H1 (cell line): Measurements from ENCODE around the gene NFIA. TPM values are rescaled to one million over a fixed set of nuclear protein-coding genes. Genes with fewer than 3 reads are reported as not detected.

ENCODE experiments used
- CTCF ChIA-PET: fragments of 300-600 bp; sonication (Branson Sonifier 250); formaldehyde crosslinking; loops from one replicate; lab custom pipeline; 2021; ENCODE audit not compliant: partially characterized antibody; lab: Charles Lee
- POLR2A ChIA-PET: fragments of 300-600 bp; sonication (Branson Sonifier 250); formaldehyde crosslinking; loops from one replicate; lab custom pipeline; 2021; ENCODE audit warnings: inconsistent platforms; ENCODE audit not compliant: partially characterized antibody; lab: Charles Lee
- DNase-seq, 2 experiments: peaks; one replicate each; pipeline versions ENCODE4 v3.0.0 to v3.0.0-alpha.2; 2010 to 2022; ENCODE audit warnings: low spot score in 2 of 2, low read depth in 1 of 2, mixed read lengths in 1 of 2
- FAIRE-seq: peaks from 2 replicates; lab custom pipeline; 2011; peaks lifted over from hg19 to GRCh38; lab: Jason Lieb, UNC
- H2AFZ ChIP-seq: 2 replicates; pipeline ENCODE4 v1.8.1; 2012; ENCODE audit warnings: low read length, inconsistent platforms
- H2AK5ac ChIP-seq: 2 replicates; pipeline ENCODE4 v1.6.1; 2013; ENCODE audit warnings: low read depth, low read length
- H2BK120ac ChIP-seq: replicated peaks from 2 replicates; pipeline ENCODE3; 2013; ENCODE audit warnings: low read depth, low read length, inconsistent platforms
- H2BK12ac ChIP-seq: 2 replicates; pipeline ENCODE4 v1.6.1; 2013; ENCODE audit warnings: low read depth, low read length
- H2BK15ac ChIP-seq: 2 replicates; pipeline ENCODE4 v1.6.1; 2013; ENCODE audit warnings: low read length
- H2BK20ac ChIP-seq: 2 replicates; pipeline ENCODE4 v1.6.1; 2013; ENCODE audit warnings: low read length
- H2BK5ac ChIP-seq: 2 replicates; pipeline ENCODE4 v1.6.1; 2013; ENCODE audit warnings: low read depth, low read length
- H3K14ac ChIP-seq: 2 replicates; pipeline ENCODE4 v1.6.1; 2013; ENCODE audit warnings: inconsistent platforms; ENCODE audit not compliant: insufficient read length
- H3K18ac ChIP-seq: 2 replicates; pipeline ENCODE4 v1.6.1; 2013; ENCODE audit warnings: low read length; ENCODE audit errors: extremely low read depth
- H3K23ac ChIP-seq: 2 replicates; pipeline ENCODE4 v1.6.1; 2013; ENCODE audit warnings: inconsistent platforms; ENCODE audit not compliant: insufficient read length
- H3K23me2 ChIP-seq: 2 replicates; pipeline ENCODE4 v1.6.1; 2013; ENCODE audit warnings: low read depth, low read length
- H3K27ac ChIP-seq: 2 replicates; pipeline ENCODE4 v1.6.1; 2011; ENCODE audit warnings: low read depth, low read length, inconsistent platforms
- H3K27me3 ChIP-seq, 4 experiments: replicated peaks in 1 of 4; 1 replicate in 1 of 4; 2 replicates in 3 of 4; pipeline versions ENCODE4 v1.6.1 to v1.8.1; 2011 to 2013; ENCODE audit warnings: low read length in 3 of 4, mild to moderate bottlenecking in 3 of 4, inconsistent platforms in 2 of 4, mixed read lengths in 2 of 4, moderate library complexity in 1 of 4; ENCODE audit not compliant: control insufficient read depth in 3 of 4, insufficient read depth in 3 of 4; ENCODE audit errors: extremely low read depth in 1 of 4
- H3K36me3 ChIP-seq, 4 experiments: 2 replicates each; pipeline versions ENCODE4 v1.6.1 to v1.8.1; 2011 to 2013; ENCODE audit warnings: mild to moderate bottlenecking in 4 of 4, low read length in 3 of 4, moderate library complexity in 2 of 4, control low read depth in 1 of 4, inconsistent platforms in 1 of 4; ENCODE audit not compliant: insufficient read depth in 4 of 4, control insufficient read depth in 2 of 4
- H3K4ac ChIP-seq: replicated peaks from 2 replicates; pipeline ENCODE3; 2013; ENCODE audit warnings: low read length, low read depth, mixed read lengths, inconsistent platforms; ENCODE audit not compliant: insufficient read length
- H3K4me1 ChIP-seq, 4 experiments: replicated peaks in 1 of 4; 1 replicate in 1 of 4; 2 replicates in 3 of 4; pipeline versions ENCODE4 v1.6.1 to v1.8.1; 2011 to 2013; ENCODE audit warnings: low read length in 3 of 4, inconsistent platforms in 2 of 4, mixed read lengths in 1 of 4; ENCODE audit not compliant: insufficient read depth in 4 of 4, control insufficient read depth in 3 of 4
- H3K4me2 ChIP-seq, 2 experiments: 2 replicates each; pipeline versions ENCODE4 v1.6.1 to v1.8.1; 2011 to 2013; ENCODE audit warnings: low read depth in 2 of 2, low read length in 2 of 2, control low read depth in 1 of 2, inconsistent platforms in 1 of 2, mild to moderate bottlenecking in 1 of 2; ENCODE audit not compliant: insufficient read depth in 1 of 2
- H3K4me3 ChIP-seq, 4 experiments: fragments of 200-600, 300-600 bp in 1 of 4; sonication (generic), shearing (Covaris generic), sonication (Bioruptor Twin) in 1 of 4; 2 replicates each; pipeline versions ENCODE4 v1.5.1 to v1.8.1; 2011 to 2016; ENCODE audit warnings: low read length in 4 of 4, low read depth in 3 of 4, control low read depth in 2 of 4, inconsistent platforms in 2 of 4, mild to moderate bottlenecking in 2 of 4, mixed read lengths in 1 of 4, moderate library complexity in 1 of 4; ENCODE audit not compliant: insufficient read depth in 2 of 4; ENCODE audit errors: extremely low read depth in 1 of 4
- H3K56ac ChIP-seq: replicated peaks from 2 replicates; pipeline ENCODE3; 2013; ENCODE audit warnings: low read depth, mild to moderate bottlenecking, mixed read lengths, low read length, inconsistent platforms; ENCODE audit not compliant: insufficient read length
- H3K79me1 ChIP-seq: 2 replicates; pipeline ENCODE4 v1.6.1; 2013; ENCODE audit warnings: low read depth, low read length, control low read depth
- H3K79me2 ChIP-seq, 2 experiments: 2 replicates each; pipeline versions ENCODE4 v1.6.1 to v1.8.1; 2012 to 2013; ENCODE audit warnings: low read length in 2 of 2, mild to moderate bottlenecking in 2 of 2, inconsistent platforms in 1 of 2; ENCODE audit not compliant: insufficient read depth in 2 of 2, control insufficient read depth in 1 of 2
- H3K9ac ChIP-seq, 4 experiments: replicated peaks in 1 of 4; 1 replicate in 1 of 4; 2 replicates in 3 of 4; pipeline versions ENCODE4 v1.6.1 to v1.8.1; 2011 to 2013; ENCODE audit warnings: low read depth in 3 of 4, low read length in 3 of 4, control low read depth in 2 of 4, mild to moderate bottlenecking in 2 of 4, moderate library complexity in 2 of 4, inconsistent platforms in 1 of 4; ENCODE audit errors: extremely low read depth in 1 of 4
- H3K9me3 ChIP-seq, 2 experiments: 2 replicates each; pipeline versions ENCODE4 v1.6.1 to v1.8.1; 2012 to 2013; ENCODE audit warnings: mild to moderate bottlenecking in 2 of 2, moderate library complexity in 2 of 2, control low read depth in 1 of 2, inconsistent platforms in 1 of 2, low read depth in 1 of 2, low read length in 1 of 2, mixed read lengths in 1 of 2; ENCODE audit not compliant: insufficient read depth in 2 of 2
- H4K20me1 ChIP-seq, 2 experiments: replicated peaks in 1 of 2; 2 replicates each; pipeline versions ENCODE3 to v1.8.1; 2011 to 2013; ENCODE audit warnings: inconsistent platforms in 2 of 2, low read length in 2 of 2, mild to moderate bottlenecking in 1 of 2; ENCODE audit not compliant: insufficient read depth in 2 of 2, control insufficient read depth in 1 of 2
- H4K5ac ChIP-seq: 2 replicates; pipeline ENCODE4 v1.6.1; 2013; ENCODE audit warnings: low read length, low read depth, mixed read lengths, inconsistent platforms; ENCODE audit not compliant: insufficient read length
- H4K8ac ChIP-seq: 2 replicates; pipeline ENCODE4 v1.8.0; 2013; ENCODE audit warnings: mild to moderate bottlenecking, moderate library complexity, low read length, inconsistent platforms; ENCODE audit not compliant: insufficient read depth; ENCODE audit errors: extremely low read depth
- H4K91ac ChIP-seq: replicated peaks from 2 replicates; pipeline ENCODE3; 2013; ENCODE audit warnings: low read length, mixed read lengths, inconsistent platforms; ENCODE audit not compliant: insufficient read length
- ATF3 ChIP-seq: IDR thresholded peaks from 2 replicates; pipeline ENCODE4 v1.6.1; 2011; ENCODE audit warnings: low read depth, mild to moderate bottlenecking, low read length; ENCODE audit not compliant: insufficient read depth
- CEBPB ChIP-seq: IDR thresholded peaks from 2 replicates; pipeline ENCODE4 v1.6.1; 2012; ENCODE audit warnings: low read depth, low read length
- EGR1 ChIP-seq: IDR thresholded peaks from 2 replicates; pipeline ENCODE4 v1.6.1; 2011; ENCODE audit warnings: low read depth, low read length, borderline replicate concordance
- JUND ChIP-seq: IDR thresholded peaks from 2 replicates; pipeline ENCODE4 v1.6.1; 2011; ENCODE audit warnings: mild to moderate bottlenecking, improper control_type of control experiment, low read length
- KDM5A ChIP-seq: fragments of 200-600 bp; IDR thresholded peaks from 2 replicates; pipeline ENCODE4 v1.7.1; 2012; ENCODE audit warnings: mild to moderate bottlenecking, low read length, inconsistent platforms, mixed read lengths
- TEAD4 ChIP-seq: IDR thresholded peaks from 2 replicates; pipeline ENCODE4 v1.6.1; 2012; ENCODE audit warnings: low read depth, low read length, inconsistent platforms, mixed read lengths
- YY1 ChIP-seq: IDR thresholded peaks from 2 replicates; pipeline ENCODE4 v1.6.1; 2011; ENCODE audit warnings: low read depth, mild to moderate bottlenecking, low read length
- WGBS, 2 experiments: shearing (Covaris generic) in 1 of 2; methylation state at CpG; one replicate each; pipeline versions ENCODE4 v1.1.6 to v1.1.7; 2013 to 2015; ENCODE audit warnings: low lambda C conversion rate in 2 of 2, mixed read lengths in 2 of 2, inconsistent platforms in 1 of 2, low coverage in 1 of 2, missing lambda C conversion rate in 1 of 2; ENCODE audit not compliant: insufficient replicate concordance in 2 of 2, insufficient coverage in 1 of 2, insufficient read length in 1 of 2; ENCODE audit errors: extremely low coverage in 1 of 2, missing lambda C conversion rate in 1 of 2; 5-methylcytosine and 5-hydroxymethylcytosine counted together
- polyA plus RNA-seq, 7 experiments: library from polyadenylated mRNA; depleted of rRNA in 3 of 7; stranded (reverse) in 5 of 7; unstranded in 2 of 7; fragments of >200 nt in 5 of 7; fragments of 200-250 nt in 2 of 7; gene quantifications; 1 replicate in 5 of 7; 2 replicates in 1 of 7; 4 replicates in 1 of 7; pipeline versions ENCODE4 v1.2.1 to v1.2.3, GENCODE V29; 2011 to 2013; ENCODE audit warnings: missing spikeins in 2 of 7, mixed read lengths in 2 of 7
- total RNA-seq: library from RNA; stranded (reverse); fragmentation: NEBNext Ultra II Directional; extraction: Animal tissue kit (Norgen Biotek cat#: 25700); gene quantifications from 2 replicates; pipeline ENCODE4 v1.2.1, GENCODE V29; 2021

NFIA gene
- total and polyA plus RNA-seq, 2 of the 8 experiments (the other 6 are each of a cell fraction or from before 2014, with no cell fraction given), result 1.8 to 2.3 TPM

DNA sequence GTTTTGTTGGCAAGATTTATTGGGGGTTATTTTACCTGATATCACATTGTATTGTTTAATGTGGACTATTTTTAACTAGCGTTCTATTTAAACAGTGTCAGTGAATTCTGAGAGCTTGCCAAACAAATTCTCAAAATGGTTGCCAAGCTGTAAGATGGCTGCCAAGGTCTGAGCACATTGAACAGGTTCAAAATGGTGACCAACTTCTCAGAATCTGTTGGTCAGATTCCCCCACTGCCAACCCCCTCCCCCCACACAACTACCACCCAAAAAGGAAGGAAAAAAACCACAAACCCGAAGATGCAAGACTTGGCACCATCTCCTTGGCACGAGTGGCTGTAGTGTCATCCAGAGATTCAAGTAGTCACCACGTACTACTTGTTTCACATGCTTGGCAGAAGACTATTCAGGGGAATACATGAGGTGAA, 159.1 kb downstream of the NFIA start:
- Histone ChIP-seq H2BK120ac (no peak overlapping the region), H3K4me2 (no peak overlapping the region), H3K56ac (no peak overlapping the region), H3K4ac (no peak overlapping the region), H3K14ac (no peak overlapping the region), H3K9ac (no peak overlapping the region), H3K4me1 (peaks cover 0 to 22% (median 7%) of the 10 kb centered on the region in 4 experiments; a peak in 3 of 7 replicates), H3K4me3 (no peak overlapping the region), H2AFZ (no peak overlapping the region), H2BK12ac (no peak overlapping the region), H4K91ac (no peak overlapping the region), H3K23ac (no peak overlapping the region), H4K20me1 (no peaks in the 10 kb centered on the region), H3K79me1 (no peaks in the 10 kb centered on the region), H3K9me3 (peaks cover 0 to 3% of the 10 kb centered on the region in 2 experiments; a peak in 1 of 4 replicates), H4K8ac (no peak overlapping the region), H3K23me2 (no peaks in the 10 kb centered on the region), H2AK5ac (no peak overlapping the region), H3K79me2 (no peaks in the 10 kb centered on the region), H2BK20ac (no peak overlapping the region), H3K18ac (no peak overlapping the region), H3K27me3 (no peaks in the 10 kb centered on the region), H4K5ac (no peak overlapping the region), H3K27ac (no peak overlapping the region), H2BK5ac (no peak overlapping the region), H2BK15ac (no peak overlapping the region), H3K36me3 (no peaks in the 10 kb centered on the region)
- TF ChIP-seq YY1 (peak; percentile 95), ATF3 (no peak), CEBPB (no peak), KDM5A (no peak), EGR1 (no peak), TEAD4 (0 out of 2 replicates have a peak, but pooled peaks have one; percentile 36), JUND (no peak)
- CTCF ChIA-PET, result interaction anchor here (0.6 to 0.9 kb wide), 2 partner anchors 23 to 193 kb away, joined by 3 to 5 read pairs; no protein-coding TSS in a partner anchor
- WGBS, 2 experiments, result 88% methylated on average over 4 of the region's 4 CpGs; no CpG with 5 or more reads in 1 of the 2 experiments
- FAIRE-seq (peak; percentile 39), DNase-seq (no peak)
- POLR2A ChIA-PET, result no interaction called here
